Bronchial epithelial cell (primary cell): ENCODE data around the gene LEMD2. TPM values are rescaled to one million over a fixed set of nuclear protein-coding genes. Genes with fewer than 3 reads are reported as not detected.

ENCODE experiments used
- DNase-seq: peaks from one replicate; pipeline ENCODE4 v3.0.0-alpha.2; 2010; ENCODE audit warnings: low read depth
- FAIRE-seq: peaks from 2 replicates; lab custom pipeline; 2011; peaks lifted over from hg19 to GRCh38; lab: Jason Lieb, UNC
- H3K27me3 ChIP-seq: 2 replicates; pipeline ENCODE4 v1.5.1; 2011; ENCODE audit warnings: low read length; ENCODE audit not compliant: control insufficient read depth, insufficient read depth
- H3K36me3 ChIP-seq: 2 replicates; pipeline ENCODE4 v1.5.1; 2011; ENCODE audit warnings: low read length; ENCODE audit not compliant: control insufficient read depth, insufficient read depth
- H3K4me3 ChIP-seq: 2 replicates; pipeline ENCODE4 v1.5.1; 2011; ENCODE audit warnings: mild to moderate bottlenecking, low read depth, low read length, control low read depth
- CTCF ChIP-seq: IDR thresholded peaks from 2 replicates; pipeline ENCODE4 v1.5.1; 2011; ENCODE audit warnings: mild to moderate bottlenecking, moderate library complexity, low read length, control low read depth, inconsistent platforms; ENCODE audit not compliant: insufficient read depth, severe bottlenecking
- total RNA-seq: library from RNA; depleted of rRNA; stranded (reverse); fragments of >200 nt; gene quantifications from 2 replicates; pipeline ENCODE4 v1.2.1, GENCODE V29; 2014

The LEMD2 gene
- total RNA-seq, 1 donor from 2014 or later: 66.9 TPM

DNA sequence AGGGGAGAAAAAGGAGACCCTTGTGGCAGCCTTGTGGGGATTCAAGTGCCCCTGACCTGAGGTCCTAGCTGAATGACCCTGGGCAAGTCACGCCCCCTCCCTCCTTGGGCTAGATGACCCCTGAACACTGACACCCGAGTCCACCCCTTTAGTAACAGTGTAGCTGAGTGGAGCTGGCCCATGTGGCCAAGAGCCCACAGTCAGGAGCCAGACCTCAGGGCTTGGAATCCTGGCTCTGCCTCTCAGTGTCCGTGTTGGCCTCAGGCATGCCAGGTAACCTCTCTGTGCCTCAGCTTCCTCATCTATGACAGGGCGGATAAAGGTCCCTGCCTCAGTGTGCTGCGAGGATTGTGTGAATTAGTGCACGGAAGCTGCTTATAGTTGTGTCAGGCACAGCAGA is 56.5 kb downstream of the LEMD2 start:
- Histone ChIP-seq H3K4me3 (no peak overlapping the region), H3K36me3 (no peaks in the 10 kb centered on the region), H3K27me3 (peaks cover 2% of the 10 kb centered on the region)
- FAIRE-seq: no peak
- no peak for DNase-seq
- no peak for TF ChIP-seq CTCF

GRCh38 chr6:33731751-33732282 is 57.1 kb downstream of the LEMD2 start:
- Histone ChIP-seq H3K4me3 (no peak overlapping the region), H3K27me3 (peaks cover 2% of the 10 kb centered on the region), H3K36me3 (no peaks in the 10 kb centered on the region)
- no peak for DNase-seq
- TF ChIP-seq CTCF: no peak
- no peak for FAIRE-seq

DNA sequence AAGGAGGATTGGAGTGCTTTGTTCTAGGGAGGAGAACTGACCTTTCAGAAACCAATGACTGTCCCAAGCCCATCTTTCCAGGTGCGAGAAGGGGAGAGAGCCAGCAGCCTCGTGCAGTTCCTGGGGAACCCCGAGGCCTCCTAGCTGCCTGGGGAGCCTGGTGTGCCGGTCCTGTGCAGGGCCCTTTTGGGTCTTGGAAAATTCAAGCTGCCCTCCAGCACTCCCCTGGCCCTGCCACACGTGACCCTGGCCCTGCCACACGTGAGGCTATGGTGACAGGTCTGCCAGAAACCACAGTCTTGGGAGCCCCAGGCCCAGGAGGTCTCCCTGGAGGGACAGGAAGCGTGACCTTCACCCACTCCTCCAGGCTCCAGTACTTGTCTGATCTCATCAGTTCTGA is 57.9 kb downstream of the LEMD2 start:
- no peak for TF ChIP-seq CTCF
- DNase-seq: no peak
- H3K4me3 ChIP-seq: no peak overlapping the region
- no peaks in the 10 kb centered on the region for H3K36me3 ChIP-seq
- peaks cover 2% of the 10 kb centered on the region for H3K27me3 ChIP-seq
- no peak for FAIRE-seq

- DNase-seq (no peak), FAIRE-seq (no peak)
- Histone ChIP-seq H3K27me3 (peaks cover 2% of the 10 kb centered on the region), H3K4me3 (no peak overlapping the region), H3K36me3 (no peaks in the 10 kb centered on the region)
- no peak for TF ChIP-seq CTCF
Measured at GRCh38 chr6:33730611-33731010, 58.3 kb downstream of the LEMD2 start.

DNA sequence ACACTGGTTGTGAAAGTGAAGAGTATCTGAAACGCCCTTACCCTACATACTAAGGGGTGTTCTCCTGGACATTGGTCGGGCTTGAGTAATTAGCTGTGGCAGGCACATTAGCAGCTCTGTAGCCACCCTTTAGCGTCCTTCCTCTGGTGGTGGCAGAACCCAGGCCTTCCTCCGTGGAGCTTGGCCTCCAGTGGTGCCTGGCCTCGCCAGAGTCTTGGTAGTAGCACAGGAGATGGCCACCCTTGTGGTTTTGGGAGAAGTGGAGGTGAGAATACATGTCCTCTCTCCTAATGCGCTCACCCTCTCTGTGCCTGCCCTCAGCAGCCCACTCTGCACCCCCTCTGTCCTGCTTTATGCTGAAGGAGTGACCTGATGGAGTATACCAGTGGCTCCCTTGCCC is 59.9 kb downstream of the LEMD2 start:
- TF ChIP-seq CTCF: no peak
- Histone ChIP-seq H3K27me3 (peaks cover 2% of the 10 kb centered on the region), H3K36me3 (no peaks in the 10 kb centered on the region), H3K4me3 (no peak overlapping the region)
- DNase-seq (no peak), FAIRE-seq (no peak)

GRCh38 chr6:33728438-33728837 is 60.5 kb downstream of the LEMD2 start:
- Histone ChIP-seq H3K36me3 (no peaks in the 10 kb centered on the region), H3K4me3 (no peak overlapping the region), H3K27me3 (peaks cover 5% of the 10 kb centered on the region)
- TF ChIP-seq CTCF: no peak
- DNase-seq (no peak), FAIRE-seq (no peak)
